Sciatic nerve (tissue), 2 donors: ENCODE measurements around the gene PIN1. TPM values are rescaled to one million over a fixed set of nuclear protein-coding genes. Genes with fewer than 3 reads are reported as not detected.
A peak's percentile ranks its signal among the peaks of the same experiment; 100 is the strongest.

Experiments used
- ATAC-seq: fragments of 200-7000 bp; cut with Tn5 transposase; one replicate; pipeline ENCODE4 v1.9.1; 2020; ENCODE audit warnings: mild to moderate bottlenecking, moderate library complexity
- DNase-seq: peaks from one replicate; pipeline ENCODE4 v3.0.0-alpha.2; 2020; ENCODE audit warnings: low spot score
- intact Hi-C: fragments of 100-400 bp; cut with DNase I; formaldehyde crosslinking; loops from one replicate; pipeline ENCODE4 v1.14.2; 2022
- total RNA-seq: library from RNA; stranded (reverse); fragmentation: NEBNext Ultra II Directional; extraction: Animal tissue kit (Norgen Biotek cat#: 25700); gene quantifications from one replicate; pipeline ENCODE4 v1.2.1, GENCODE V29; 2021
- donor health status: DM: no; HTN: no; CAD: no.
- donor health status: DM: no; HTN: no; CAD: no.

The PIN1 gene
- total RNA-seq, 1 donor from 2014 or later, result 54.6 TPM

DNA sequence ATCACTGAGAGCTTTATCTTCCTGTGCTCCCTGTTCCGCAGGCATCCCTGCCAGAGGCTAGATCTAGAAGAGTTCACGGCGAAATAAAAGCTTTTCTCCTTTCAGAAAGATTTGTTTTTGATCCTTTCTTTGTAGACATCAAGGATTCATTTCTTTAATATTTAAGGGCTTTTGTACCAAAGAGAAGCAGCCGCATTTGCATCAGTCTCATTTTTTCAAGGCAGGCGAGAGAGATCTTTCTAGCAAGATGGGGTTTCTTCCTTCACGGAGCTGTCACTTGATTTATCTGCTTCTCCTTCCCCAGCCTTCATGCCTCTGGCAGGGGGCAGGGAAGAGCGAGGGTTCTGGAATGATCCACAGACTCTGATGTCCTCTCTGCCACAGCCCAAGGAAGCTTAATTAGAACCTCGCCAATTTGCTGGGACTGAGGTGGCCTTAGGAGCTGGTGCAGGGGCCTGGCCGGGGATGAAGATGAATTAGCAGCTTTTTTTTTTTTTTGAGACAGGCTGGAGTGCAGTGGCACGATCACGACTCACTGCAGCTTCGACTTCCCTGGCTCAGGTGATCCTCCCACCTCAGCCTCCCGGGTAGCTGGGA lies 40.0 kb downstream of the PIN1 start:
- ATAC-seq, result no peak
- no peak for DNase-seq
- intact Hi-C loops, result no loop called here

DNA sequence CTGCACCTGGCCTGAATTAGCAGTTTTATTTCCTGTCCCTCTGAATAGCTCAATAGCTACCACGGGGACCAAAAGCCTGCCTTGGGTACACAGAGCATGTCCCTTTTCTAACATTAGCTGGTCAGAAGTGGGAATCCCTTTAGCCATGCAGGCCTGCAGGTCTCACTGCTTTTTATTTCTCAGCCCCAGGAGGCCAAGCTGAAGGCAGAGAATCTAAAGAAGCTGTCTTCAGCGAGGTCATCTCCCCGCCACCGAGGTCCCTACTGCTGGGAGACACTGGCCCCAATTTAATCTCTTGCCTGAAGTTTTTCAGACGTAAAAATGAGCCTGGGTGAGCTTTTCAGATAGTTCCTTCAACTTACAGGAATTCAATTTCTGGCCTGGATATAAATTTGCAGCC lies 40.7 kb downstream of the PIN1 start:
- intact Hi-C loops, result no loop called here
- ATAC-seq (no peak), DNase-seq (no peak)

DNA sequence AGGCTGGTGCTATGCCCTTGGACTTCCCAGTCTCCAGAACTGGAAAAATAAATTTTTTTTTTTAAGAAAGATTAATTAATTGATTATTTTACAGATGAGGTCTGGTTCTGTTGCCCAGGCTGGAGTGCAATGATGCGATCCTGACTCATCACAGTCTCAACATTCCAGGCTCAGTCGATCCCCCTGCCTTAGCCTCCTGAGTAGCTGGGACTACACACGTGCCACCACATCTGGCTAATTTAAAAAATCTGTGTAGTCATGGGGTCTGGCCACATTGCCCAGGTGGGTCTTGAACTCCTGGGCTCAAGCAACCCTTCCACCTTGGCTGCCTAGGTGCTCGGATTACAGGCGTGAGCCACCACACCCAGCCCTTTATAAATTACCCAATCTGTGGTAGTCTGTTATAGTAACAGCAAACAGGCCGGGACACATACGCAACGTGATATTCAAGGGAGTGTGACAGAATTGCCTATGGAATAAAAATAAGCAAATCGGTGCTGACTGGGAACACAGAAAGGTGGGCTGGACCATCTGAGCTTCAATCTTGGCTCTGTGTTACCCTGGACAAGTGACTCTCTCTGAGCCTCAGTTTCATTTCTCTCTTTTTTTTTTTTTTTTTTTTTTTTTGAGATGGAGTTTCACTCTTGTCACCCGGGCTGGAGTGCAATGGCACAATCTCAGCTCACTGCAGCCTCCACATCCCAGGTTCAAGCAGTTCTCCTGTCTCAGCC lies 42.8 kb downstream of the PIN1 start:
- DNase-seq (no peak), ATAC-seq (no peak)
- intact Hi-C loops, result no loop called here

DNA sequence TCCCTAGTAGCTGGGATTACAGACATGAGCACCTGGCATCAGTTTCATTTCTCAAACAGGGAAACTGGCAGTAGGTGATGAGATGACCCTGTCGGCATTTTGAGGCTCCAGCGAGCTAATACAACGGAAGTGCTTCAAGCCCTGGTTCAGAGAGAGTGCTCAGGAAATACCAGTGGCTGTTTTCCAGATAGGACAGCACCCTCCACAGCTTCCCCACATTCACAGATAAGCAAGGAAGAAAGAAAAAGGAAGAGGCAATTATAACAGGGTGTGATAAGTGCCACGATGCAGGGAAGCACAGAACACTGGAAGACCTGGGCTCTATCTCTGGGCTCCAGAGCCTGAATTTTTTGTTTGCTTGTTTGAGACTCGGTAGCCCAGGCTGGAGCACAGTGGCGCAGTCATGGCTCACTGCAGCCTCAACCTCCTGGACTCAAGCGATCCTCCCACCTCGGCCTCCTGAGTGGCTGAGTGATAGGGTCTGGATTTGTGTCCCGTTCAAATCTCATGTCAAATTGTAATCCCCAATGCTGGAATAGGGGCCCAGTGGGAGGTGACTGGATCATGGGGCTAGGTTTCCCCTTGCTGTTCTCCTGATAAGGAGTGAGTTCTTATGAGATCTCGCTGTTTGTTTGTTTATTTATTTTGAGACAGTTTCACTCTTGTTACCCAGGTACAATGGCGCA lies 43.5 kb downstream of the PIN1 start:
- DNase-seq (no peak), ATAC-seq (no peak)
- intact Hi-C loops, result no loop called here

DNA sequence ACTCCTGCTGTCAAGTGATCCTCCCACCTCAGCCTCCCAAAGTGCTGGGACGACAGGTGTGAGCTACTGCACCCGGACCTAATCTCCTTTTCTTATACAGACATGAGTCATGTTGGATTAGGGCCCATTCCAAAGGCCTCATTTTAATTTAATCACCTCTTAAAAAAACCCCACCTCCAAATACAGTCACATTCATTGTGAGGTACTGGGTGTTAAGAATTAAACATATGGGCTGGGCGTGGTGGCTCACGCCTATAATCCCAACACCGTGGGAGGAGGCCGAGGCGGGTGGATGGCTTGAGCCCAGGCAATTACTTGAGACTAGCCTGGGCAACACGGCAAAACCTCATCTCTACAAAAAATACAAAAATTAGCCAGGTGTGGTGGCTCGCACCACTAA lies 46.6 kb downstream of the PIN1 start:
- DNase-seq, result no peak
- ATAC-seq, result no peak
- intact Hi-C loops, result no loop called here

DNA sequence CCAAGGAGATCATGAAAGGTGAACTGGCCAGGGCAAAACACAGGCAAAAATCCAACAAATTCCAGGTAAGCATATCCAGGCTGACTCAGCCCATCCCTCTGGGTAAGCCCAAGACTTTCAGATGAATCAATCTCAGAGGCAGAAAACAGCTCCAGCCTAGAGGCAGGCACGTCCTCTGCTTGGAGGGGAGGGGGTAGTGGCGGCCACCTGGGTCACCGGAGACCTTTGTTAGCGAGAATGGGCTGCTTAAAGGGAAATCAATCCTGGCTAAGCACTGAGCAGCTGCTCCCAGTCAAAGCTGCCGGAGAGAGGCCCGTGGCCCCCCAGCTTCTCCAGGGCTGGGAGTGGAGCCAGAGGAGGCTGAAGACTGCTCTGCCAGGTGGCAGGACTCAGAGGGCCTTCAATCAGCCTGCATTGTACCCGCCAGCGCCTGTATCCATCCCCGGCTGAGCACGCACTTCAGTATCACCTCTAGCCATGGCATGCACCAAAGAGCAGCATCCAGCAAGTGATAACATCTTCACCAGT lies 48.2 kb downstream of the PIN1 start:
- DNase-seq, result no peak
- intact Hi-C loops, result no loop called here
- no peak for ATAC-seq

DNA sequence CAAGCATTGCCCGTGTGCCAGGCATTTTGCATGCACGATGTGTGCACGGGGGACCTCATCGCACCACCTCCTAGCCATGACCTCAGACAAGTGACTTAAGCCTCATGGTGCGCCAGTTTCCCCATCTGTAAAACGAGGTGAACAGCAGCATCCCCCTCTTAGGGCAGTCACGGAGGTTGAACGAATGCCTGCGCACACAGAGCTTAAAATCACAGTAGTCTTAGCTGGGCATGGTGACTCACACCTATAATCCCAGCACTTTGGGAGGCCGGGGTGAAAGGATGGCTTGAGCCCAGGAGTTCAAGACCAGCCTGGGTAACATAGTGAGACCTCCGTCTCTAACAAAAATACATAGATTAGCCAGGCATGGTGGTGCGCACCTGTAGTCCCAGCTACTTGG lies 48.6 kb downstream of the PIN1 start:
- DNase-seq (no peak), ATAC-seq (no peak)
- intact Hi-C loops, result no loop called here

DNA sequence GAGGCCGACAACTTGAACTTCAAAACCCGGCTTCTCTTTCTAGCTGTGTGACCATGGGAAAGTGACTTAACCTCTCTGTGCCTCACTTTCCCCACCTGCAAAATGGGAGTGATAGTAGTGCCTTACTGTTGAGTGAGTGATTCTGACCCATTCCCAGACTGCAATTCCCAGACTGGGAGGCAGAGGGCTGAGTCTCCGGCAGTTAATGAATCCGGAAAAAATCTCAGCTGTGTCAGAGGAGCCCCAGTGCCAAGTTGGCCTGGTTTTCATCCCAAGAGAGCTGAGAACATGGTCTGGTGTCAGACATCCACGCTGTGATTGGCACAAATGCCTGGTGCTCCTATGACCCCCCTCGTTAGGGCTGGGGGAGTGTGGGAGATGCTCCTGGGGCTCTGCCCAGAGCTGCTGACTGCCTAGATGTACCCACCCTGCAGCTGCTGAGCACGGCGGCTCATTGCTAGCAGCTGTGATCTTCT lies 50.0 kb downstream of the PIN1 start:
- DNase-seq (peak; percentile 57), ATAC-seq (peak; percentile 34)
- intact Hi-C loops, result no loop called here

DNA sequence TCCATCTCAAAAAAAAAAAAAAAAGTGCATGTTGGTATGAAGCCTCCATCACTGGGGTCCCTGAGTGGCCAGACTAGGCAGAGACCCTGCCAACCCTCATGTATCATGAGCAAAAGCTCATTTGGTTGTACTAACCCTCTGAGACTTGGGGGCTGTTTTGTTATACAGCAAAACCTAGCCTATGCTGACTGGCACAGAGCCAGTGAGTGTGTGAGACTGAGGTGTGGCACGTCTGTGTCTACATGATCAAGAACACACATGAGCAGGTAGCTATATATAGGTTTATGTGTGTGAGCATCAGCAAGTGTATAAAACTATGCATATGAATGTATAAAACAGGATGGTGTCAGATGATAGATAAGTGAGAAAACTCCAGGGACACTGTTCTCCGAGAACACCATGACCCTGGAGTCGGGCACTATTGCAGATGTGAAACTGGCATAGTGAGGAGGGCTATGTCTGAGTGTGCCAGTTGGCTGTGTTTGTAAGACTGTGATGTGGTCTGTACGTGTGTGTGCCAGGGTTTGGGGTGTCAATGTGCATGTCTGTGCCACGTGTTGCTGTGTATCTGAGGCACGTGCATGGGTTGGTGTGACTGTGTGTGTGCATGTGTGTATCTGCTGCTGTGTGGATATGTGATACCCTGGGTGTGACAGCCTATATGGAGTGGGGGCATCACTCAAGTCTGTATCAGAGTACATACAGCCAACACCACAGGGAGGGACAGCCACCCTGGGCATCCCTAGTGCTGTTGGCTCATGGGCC lies 56.7 kb downstream of the PIN1 start:
- intact Hi-C loops, result no loop called here
- DNase-seq (no peak), ATAC-seq (no peak)

Other genes with a start within 250 kb of the PIN1 start
- 33.8 TPM for gene ZNF561, start 214.1 kb upstream of the PIN1 start, total RNA-seq
- 37.4 TPM for gene ZNF562, start 160.2 kb upstream of the PIN1 start, total RNA-seq
- gene ZNF846, start 66.6 kb upstream of the PIN1 start, total RNA-seq, result 27.0 TPM
- gene FBXL12, start 16.2 kb upstream of the PIN1 start, total RNA-seq, result 24.9 TPM
- 206 TPM for gene UBL5, start 7.4 kb upstream of the PIN1 start, total RNA-seq
- gene OLFM2, start 101.2 kb downstream of the PIN1 start, total RNA-seq, result 6.9 TPM
- gene COL5A3, start 175.2 kb downstream of the PIN1 start, total RNA-seq, result 47.5 TPM
- gene RDH8, start 178.2 kb downstream of the PIN1 start, total RNA-seq, result not detected